Measurements from ENCODE around the gene RPP14. TPM values are rescaled to one million over a fixed set of nuclear protein-coding genes. Genes with fewer than 3 reads are reported as not detected.

RPP14 gene
- total RNA-seq, 1 experiment from 2014 or later, result 22.4 TPM

GRCh38 chr3:58321791-58322190 is 15.7 kb downstream of the RPP14 start:
- ATAC-seq (no peak), DNase-seq (ENCODE audit: low read depth, low spot score) (no peak)
- POLR2A ChIA-PET, result no interaction called here
- intact Hi-C loops (cut with micrococcal nuclease), result loop anchor here (1.0 to 5.0 kb wide), 3 partner anchors 93 to 311 kb away; no protein-coding TSS in a partner anchor
- Histone ChIP-seq H4K20me1 (ENCODE audit: insufficient read depth) (no peaks in the 10 kb centered on the region), H3K27ac (ENCODE audit: low read depth, low read length) (no peak overlapping the region), H3K4me1 (ENCODE audit: control insufficient read depth in 1 of 2, insufficient read depth in 2 of 2, low read length in 2 of 2) (no peaks in the 10 kb centered on the region), H3K4me2 (ENCODE audit: low read length) (no peak overlapping the region), H3K9me2 (ENCODE audit: insufficient read depth) (no peaks in the 10 kb centered on the region), H3K9ac (ENCODE audit: low read length) (no peak overlapping the region), H2AFZ (ENCODE audit: low read depth, low read length, poor library complexity, severe bottlenecking) (no peak overlapping the region), H3K4me3 (replicated peaks in 1 of 2; ENCODE audit: low read depth in 1 of 2, low read length in 2 of 2) (no peak overlapping the region), H3K9me3 (ENCODE audit: control insufficient read depth in 1 of 2, insufficient read depth in 1 of 2, low read depth in 1 of 2, low read length in 2 of 2) (no peaks in the 10 kb centered on the region), H3K36me3 (ENCODE audit: control insufficient read depth in 1 of 2, insufficient read depth in 2 of 2, low read length in 2 of 2) (peaks cover 19 to 24% of the 10 kb centered on the region in 2 experiments), H3K79me2 (ENCODE audit: insufficient read depth, low read length) (0 out of 2 replicates have a peak, but pooled peaks cover 7% of the 10 kb centered on the region), H3K27me3 (ENCODE audit: insufficient read depth, low read length) (no peaks in the 10 kb centered on the region)
- no TSS peak for BruUV-seq (replicated peaks)
- CTCF ChIA-PET, result interaction anchor here (0.6 to 1.8 kb wide), 2 partner anchors 156 to 308 kb away, joined by 3 read pairs; no protein-coding TSS in a partner anchor
- TF ChIP-seq REST (IDR thresholded peaks at IDR 0.05; ENCODE audit: low read depth) (no peak), YY1 (IDR thresholded peaks at IDR 0.05; ENCODE audit: extremely low read depth, insufficient replicate concordance, low read depth, low read length) (no peak), EZH2 (IDR thresholded peaks at IDR 0.05) (no peak), SRF (IDR thresholded peaks at IDR 0.05; ENCODE audit: low read depth) (no peak), CTCF (IDR thresholded peaks at IDR 0.05 in 2 of 3, conservative IDR thresholded peaks at IDR 0.05 in 1 of 3; ENCODE audit: borderline replicate concordance in 1 of 3, insufficient read depth in 1 of 3, low read depth in 2 of 3, low read length in 2 of 3) (no peak), FOSL1 (IDR thresholded peaks at IDR 0.05; ENCODE audit: low read depth) (no peak), MAX (IDR thresholded peaks at IDR 0.05) (no peak), SIN3A (IDR thresholded peaks at IDR 0.05; ENCODE audit: low read depth) (no peak), CEBPB (IDR thresholded peaks at IDR 0.05; ENCODE audit: low read depth) (no peak), CBX3 (IDR thresholded peaks at IDR 0.05; ENCODE audit: low read depth) (no peak)
- RAD21 ChIA-PET (ENCODE audit: low non-redundant PET in 1 of 2, low total read pairs in 2 of 2, uncharacterized antibody in 2 of 2, unreplicated experiment in 2 of 2), result no interaction called here

All from HCT116 (cell line).